K562 (cell line): ENCODE results near the gene SLC25A1. TPM values are rescaled to one million over a fixed set of nuclear protein-coding genes. Genes with fewer than 3 reads are reported as not detected.

Experiments used
- CBFA2T3 ChIP-seq: fragments of 450-650 bp; IDR thresholded peaks from 2 replicates; pipeline ENCODE4 v1.6.1; 2017
- CREBBP ChIP-seq: IDR thresholded peaks from one replicate; pipeline ENCODE4 v1.6.1; 2012; ENCODE audit warnings: low read depth, mild to moderate bottlenecking, control low read depth, inconsistent platforms, low read length
- DPF2 ChIP-seq: fragments of 450-650 bp; IDR thresholded peaks from 2 replicates; pipeline ENCODE4 v1.6.1; 2016
- GABPB2 ChIP-seq: fragments of 250-450 bp; sonication (Bioruptor Pico); conservative IDR thresholded peaks from 2 replicates; pipeline ENCODE4 v1.5.1; 2021; ENCODE audit warnings: mild to moderate bottlenecking
- HIVEP1 ChIP-seq: fragments of 250-450 bp; sonication (Bioruptor Pico); IDR thresholded peaks from 2 replicates; pipeline ENCODE4 v1.4.0; 2020; ENCODE audit warnings: mild to moderate bottlenecking
- HMGXB4 ChIP-seq: sonication (generic); formaldehyde crosslinking; IDR thresholded peaks from 2 replicates; pipeline ENCODE4 v1.8.1; 2023; ENCODE audit warnings: mild to moderate bottlenecking, missing genetic modification reagents
- MAZ ChIP-seq, 2 experiments: fragments of 450-650 bp in 1 of 2; sonication (generic) in 1 of 2; formaldehyde crosslinking; IDR thresholded peaks in 1 of 2; conservative IDR thresholded peaks in 1 of 2; 2 replicates each; pipeline versions ENCODE4 v1.4.0 to v1.5.0; 2020; ENCODE audit warnings: mild to moderate bottlenecking in 1 of 2, missing genetic modification reagents in 1 of 2
- MLX ChIP-seq, 2 experiments: fragments of 450-650 bp in 1 of 2; sonication (generic) in 1 of 2; formaldehyde crosslinking; conservative IDR thresholded peaks; 2 replicates each; pipeline versions ENCODE4 v1.4.0 to v1.8.1; 2020 to 2022; ENCODE audit warnings: mild to moderate bottlenecking in 1 of 2, missing genetic modification reagents in 1 of 2
- PHF20 ChIP-seq: fragments of 450-650 bp; IDR thresholded peaks from 2 replicates; pipeline ENCODE4 v1.6.1; 2018; ENCODE audit not compliant: partially characterized antibody
- SIN3B ChIP-seq: fragments of 450-650 bp; IDR thresholded peaks from 2 replicates; pipeline ENCODE4 v1.6.1; 2017; ENCODE audit warnings: low read depth, mild to moderate bottlenecking, moderate library complexity
- SPI1 ChIP-seq: IDR thresholded peaks from 2 replicates; pipeline ENCODE4 v1.6.1; 2011; ENCODE audit warnings: low read depth, low read length, control low read depth, borderline replicate concordance
- TBL1XR1 ChIP-seq, 2 experiments: IDR thresholded peaks; 2 replicates each; pipeline ENCODE4 v1.6.1; 2012; ENCODE audit warnings: improper control_type of control experiment in 2 of 2, low read length in 2 of 2, mild to moderate bottlenecking in 1 of 2
- polyA plus RNA-seq, 8 experiments: library from polyadenylated mRNA; depleted of rRNA in 4 of 8; stranded (reverse) in 5 of 8; unstranded in 3 of 8; fragments of >200 nt; fragmentation: Nextera tagmentation in 2 of 8; fragmentation: Illumina TruSeq in 1 of 8; extraction: Ambion mirVana in 2 of 8; extraction: Trizol in 1 of 8; gene quantifications; 2 replicates each; pipeline versions ENCODE4 v1.2.1 to v1.2.3, GENCODE V29; 2011 to 2014; ENCODE audit warnings: inconsistent platforms in 1 of 8, missing spikeins in 1 of 8
- total RNA-seq, 7 experiments: library from RNA; depleted of rRNA in 6 of 7; stranded (reverse); fragments of >200 nt in 6 of 7; fragmentation: Illumina TruSeq in 2 of 7; extraction: Trizol in 2 of 7; gene quantifications; 2 replicates each; pipeline versions ENCODE4 v1.2.1 to v1.2.3, GENCODE V29; 2011 to 2021; ENCODE audit warnings: low replicate concordance in 1 of 7

Gene SLC25A1
- total and polyA plus RNA-seq, 9 of the 15 experiments (the other 6 are each of a cell fraction or from before 2014, with no cell fraction given) = 11.0 to 408 (median 110) TPM

GRCh38 chr22:19167106-19167869 lies 11.2 kb downstream of the SLC25A1 start (continued):
- TF ChIP-seq SIN3B (no peak), MLX (CRISPR knock-in tag; conservative IDR thresholded peaks at IDR 0.05) (0 out of 4 replicates have a peak, but pooled peaks of 1 of the 2 experiments have one; percentile 53), SPI1 (0 out of 2 replicates have a peak, but pooled peaks have one; percentile 6), MAZ (CRISPR knock-in tag; conservative IDR thresholded peaks at IDR 0.05 in 1 of 2, IDR thresholded peaks at IDR 0.05 in 1 of 2) (0 out of 4 replicates have a peak, but pooled peaks of 1 of the 2 experiments have one; percentile 16), CBFA2T3 (no peak), HMGXB4 (CRISPR knock-in tag) (no peak), PHF20 (no peak), CREBBP (no peak), TBL1XR1 (IDR thresholded peaks at IDR 0.05; ENCODE audit: low read length in 2 of 2) (no peak), GABPB2 (CRISPR knock-in tag) (no peak), DPF2 (no peak), HIVEP1 (CRISPR knock-in tag) (no peak)
